ENCODE results near the gene GPR132.

GRCh38 chr14:105071942-105072341, 6.7 kb upstream of the GPR132 start:
- TF ChIP-seq CTCF (optimal IDR thresholded peaks at IDR 0.05 in 1 of 3, IDR thresholded peaks at IDR 0.05 in 1 of 3, conservative IDR thresholded peaks at IDR 0.05 in 1 of 3; ENCODE audit: extremely low read depth in 1 of 3, insufficient read depth in 2 of 3, low read length in 3 of 3) (no peak), EZH2 (IDR thresholded peaks at IDR 0.05; ENCODE audit: low read length) (no peak)
